Loucy (cell line): ENCODE measurements around the gene IGF2.

Experiments used
- CTCF ChIP-seq: fragments of 200-600 bp; sonication (generic); conservative IDR thresholded peaks from 2 replicates; pipeline ENCODE4 v1.5.1; 2014; ENCODE audit warnings: mild to moderate bottlenecking, antibody characterized with exemption, low read length
- EZH2phosphoT487 ChIP-seq: fragments of 200-600 bp; IDR thresholded peaks from 2 replicates; pipeline ENCODE4 v1.6.1; 2018; ENCODE audit warnings: antibody characterized with exemption, mild to moderate bottlenecking, moderate library complexity, borderline replicate concordance

- TF ChIP-seq CTCF (no peak), EZH2phosphoT487 (no peak)
Observed at GRCh38 chr11:2167141-2168045, 28.2 kb upstream of the IGF2 start.
